ENCODE measurements around the gene NXPH1. TPM values are rescaled to one million over a fixed set of nuclear protein-coding genes. Genes with fewer than 3 reads are reported as not detected.

NXPH1 gene
- total RNA-seq, 3 donors from 2014 or later (not counting 1 experiment from before 2014, with no cell fraction given): not detected

GRCh38 chr7:8739837-8740236, 306.4 kb downstream of the NXPH1 start:
- intact Hi-C loops (cut with micrococcal nuclease): no loop called here
- no peak for ATAC-seq

GRCh38 chr7:8742837-8743236, 309.4 kb downstream of the NXPH1 start:
- Histone ChIP-seq H3K9me3 (ENCODE audit: control insufficient read depth, insufficient read depth, low read length) (no peaks in the 10 kb centered on the region), H3K36me3 (ENCODE audit: control insufficient read depth, insufficient read depth, low read length) (no peaks in the 10 kb centered on the region), H3K27ac (ENCODE audit: low read length) (no peak overlapping the region), H3K27me3 (ENCODE audit: control insufficient read depth, insufficient read depth, low read length) (no peaks in the 10 kb centered on the region), H3K4me3 (ENCODE audit: low read length) (no peak overlapping the region), H3K4me1 (ENCODE audit: control insufficient read depth, insufficient read depth, low read length) (no peaks in the 10 kb centered on the region)
- TF ChIP-seq, protein P1, sequence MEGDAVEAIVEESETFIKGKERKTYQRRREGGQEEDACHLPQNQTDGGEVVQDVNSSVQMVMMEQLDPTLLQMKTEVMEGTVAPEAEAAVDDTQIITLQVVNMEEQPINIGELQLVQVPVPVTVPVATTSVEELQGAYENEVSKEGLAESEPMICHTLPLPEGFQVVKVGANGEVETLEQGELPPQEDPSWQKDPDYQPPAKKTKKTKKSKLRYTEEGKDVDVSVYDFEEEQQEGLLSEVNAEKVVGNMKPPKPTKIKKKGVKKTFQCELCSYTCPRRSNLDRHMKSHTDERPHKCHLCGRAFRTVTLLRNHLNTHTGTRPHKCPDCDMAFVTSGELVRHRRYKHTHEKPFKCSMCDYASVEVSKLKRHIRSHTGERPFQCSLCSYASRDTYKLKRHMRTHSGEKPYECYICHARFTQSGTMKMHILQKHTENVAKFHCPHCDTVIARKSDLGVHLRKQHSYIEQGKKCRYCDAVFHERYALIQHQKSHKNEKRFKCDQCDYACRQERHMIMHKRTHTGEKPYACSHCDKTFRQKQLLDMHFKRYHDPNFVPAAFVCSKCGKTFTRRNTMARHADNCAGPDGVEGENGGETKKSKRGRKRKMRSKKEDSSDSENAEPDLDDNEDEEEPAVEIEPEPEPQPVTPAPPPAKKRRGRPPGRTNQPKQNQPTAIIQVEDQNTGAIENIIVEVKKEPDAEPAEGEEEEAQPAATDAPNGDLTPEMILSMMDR (IDR thresholded peaks at IDR 0.05): no peak
- intact Hi-C loops (cut with micrococcal nuclease): no loop called here
- Mint-ChIP-seq H3K4me1 (no peaks in the 10 kb centered on the region), H3K27me3 (ENCODE audit: low read depth in 2 of 2) (no peaks in the 10 kb centered on the region), H3K27ac (no peak overlapping the region), H3K4me3 (no peak overlapping the region), H3K9me3 (peaks cover 7 to 12% of the 10 kb centered on the region in 2 donors), H3K36me3 (no peaks in the 10 kb centered on the region)
- DNase-seq (no peak), ATAC-seq (no peak)
- WGBS (ENCODE audit: insufficient coverage): 100% methylated on average over 2 of the region's 2 CpGs

More at GRCh38 chr7:8739837-8740236, 306.4 kb downstream of the NXPH1 start:
- peaks cover 15 to 22% of the 10 kb centered on the region in 2 donors for H3K9me3 Mint-ChIP-seq
- peaks cover 8% of the 10 kb centered on the region for H3K36me3 Mint-ChIP-seq
- H3K4me1 Mint-ChIP-seq: no peaks in the 10 kb centered on the region
- no peak for DNase-seq
- no peak overlapping the region for H3K27ac Mint-ChIP-seq
- no peak overlapping the region for H3K4me3 Mint-ChIP-seq
- TF ChIP-seq, protein P1 (IDR thresholded peaks at IDR 0.05): no peak
- Histone ChIP-seq H3K4me1 (ENCODE audit: control insufficient read depth, insufficient read depth, low read length) (no peaks in the 10 kb centered on the region), H3K27ac (ENCODE audit: low read length) (no peak overlapping the region), H3K4me3 (ENCODE audit: low read length) (no peak overlapping the region), H3K36me3 (ENCODE audit: control insufficient read depth, insufficient read depth, low read length) (no peaks in the 10 kb centered on the region), H3K27me3 (ENCODE audit: control insufficient read depth, insufficient read depth, low read length) (no peaks in the 10 kb centered on the region), H3K9me3 (ENCODE audit: control insufficient read depth, insufficient read depth, low read length) (no peaks in the 10 kb centered on the region)
- no CpG with 5 or more reads among the region's 1 CpG for WGBS (ENCODE audit: insufficient coverage)
- no peaks in the 10 kb centered on the region for H3K27me3 Mint-ChIP-seq (ENCODE audit: low read depth in 2 of 2)

DNA sequence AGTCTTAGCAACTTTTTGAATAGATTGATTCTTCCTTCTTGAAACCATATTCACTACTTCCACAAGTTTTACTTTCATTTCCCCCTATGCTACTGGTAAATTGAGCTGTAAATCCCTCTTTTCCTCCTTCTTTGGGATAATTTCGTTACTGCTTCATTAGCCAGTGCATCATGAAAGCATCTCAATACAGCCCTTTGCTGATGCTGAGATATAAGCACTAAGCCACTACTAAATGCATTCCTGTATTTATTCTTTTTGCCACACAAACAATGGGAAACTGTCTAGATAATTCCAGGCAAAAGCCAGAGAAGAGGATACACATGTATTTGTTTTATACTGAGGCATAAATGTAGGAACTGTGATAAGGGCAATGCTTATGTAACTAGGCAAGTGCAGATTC, 313.9 kb downstream of the NXPH1 start:
- TF ChIP-seq, protein P1 (IDR thresholded peaks at IDR 0.05): no peak
- Histone ChIP-seq H3K9me3 (ENCODE audit: control insufficient read depth, insufficient read depth, low read length) (no peaks in the 10 kb centered on the region), H3K27ac (ENCODE audit: low read length) (no peak overlapping the region), H3K4me3 (ENCODE audit: low read length) (no peak overlapping the region), H3K36me3 (ENCODE audit: control insufficient read depth, insufficient read depth, low read length) (no peaks in the 10 kb centered on the region), H3K27me3 (ENCODE audit: control insufficient read depth, insufficient read depth, low read length) (no peaks in the 10 kb centered on the region), H3K4me1 (ENCODE audit: control insufficient read depth, insufficient read depth, low read length) (no peaks in the 10 kb centered on the region)
- no peaks in the 10 kb centered on the region for H3K36me3 Mint-ChIP-seq
- no peak for DNase-seq
- WGBS (ENCODE audit: insufficient coverage): 56% methylated on average over 1 of the region's 1 CpG
- no peaks in the 10 kb centered on the region for H3K4me1 Mint-ChIP-seq
- peaks cover 7 to 9% of the 10 kb centered on the region in 2 donors for H3K9me3 Mint-ChIP-seq
- H3K27me3 Mint-ChIP-seq (ENCODE audit: low read depth in 2 of 2): no peaks in the 10 kb centered on the region
- ATAC-seq: no peak
- H3K4me3 Mint-ChIP-seq: no peak overlapping the region
- H3K27ac Mint-ChIP-seq: no peak overlapping the region
- intact Hi-C loops (cut with micrococcal nuclease): no loop called here

- DNase-seq (no peak), ATAC-seq (no peak)
- Histone ChIP-seq H3K4me1 (ENCODE audit: control insufficient read depth, insufficient read depth, low read length) (no peaks in the 10 kb centered on the region), H3K36me3 (ENCODE audit: control insufficient read depth, insufficient read depth, low read length) (no peaks in the 10 kb centered on the region), H3K9me3 (ENCODE audit: control insufficient read depth, insufficient read depth, low read length) (no peaks in the 10 kb centered on the region), H3K27me3 (ENCODE audit: control insufficient read depth, insufficient read depth, low read length) (no peaks in the 10 kb centered on the region), H3K4me3 (ENCODE audit: low read length) (no peak overlapping the region), H3K27ac (ENCODE audit: low read length) (no peak overlapping the region)
- WGBS (ENCODE audit: insufficient coverage): 100% methylated on average over 3 of the region's 4 CpGs
- intact Hi-C loops (cut with micrococcal nuclease): no loop called here
- H3K4me1 Mint-ChIP-seq: no peaks in the 10 kb centered on the region
- TF ChIP-seq, protein P1 (IDR thresholded peaks at IDR 0.05): no peak
- H3K9me3 Mint-ChIP-seq: peaks cover 0 to 2% of the 10 kb centered on the region in 2 donors
- no peaks in the 10 kb centered on the region for H3K36me3 Mint-ChIP-seq
- no peak overlapping the region for H3K27ac Mint-ChIP-seq
- no peak overlapping the region for H3K4me3 Mint-ChIP-seq
- H3K27me3 Mint-ChIP-seq (ENCODE audit: low read depth in 2 of 2): no peaks in the 10 kb centered on the region
Measured at GRCh38 chr7:8751557-8752231, 318.3 kb downstream of the NXPH1 start.

Measured in natural killer cell (primary cell).